ENCODE results near the gene ST6GALNAC1.

Gene ST6GALNAC1

GRCh38 chr17:76575570-76575969 is 68.0 kb downstream of the ST6GALNAC1 start:
- Histone ChIP-seq H3K36me3 (ENCODE audit: insufficient read depth, low read length) (no peaks in the 10 kb centered on the region), H3K79me2 (ENCODE audit: control insufficient read depth, insufficient read depth, low read length, unreplicated experiment) (no peaks in the 10 kb centered on the region), H3K27me3 (ENCODE audit: insufficient read depth, low read length) (no peaks in the 10 kb centered on the region), H3K27ac (ENCODE audit: low read depth, low read length) (no peak overlapping the region), H2AFZ (ENCODE audit: low read length, unreplicated experiment) (no peak overlapping the region), H3K4me1 (ENCODE audit: control insufficient read depth, insufficient read depth, low read length, unreplicated experiment) (no peaks in the 10 kb centered on the region), H3K4me3 (ENCODE audit: low read depth, low read length) (no peak overlapping the region)
